Osteoblast (primary cell): ENCODE measurements around the gene CCBE1. TPM values are rescaled to one million over a fixed set of nuclear protein-coding genes. Genes with fewer than 3 reads are reported as not detected.

Source experiments
- DNase-seq: peaks from one replicate; pipeline ENCODE4 v3.0.0; 2011; ENCODE audit warnings: low spot score, mixed read lengths; ENCODE audit not compliant: insufficient read length; ENCODE audit errors: missing footprints
- H2AFZ ChIP-seq: 2 replicates; pipeline ENCODE4 v1.6.0; 2011; ENCODE audit warnings: mild to moderate bottlenecking, low read length
- H3K27ac ChIP-seq: 2 replicates; pipeline ENCODE4 v1.5.1; 2011; ENCODE audit warnings: mild to moderate bottlenecking, low read depth, low read length, moderate library complexity
- H3K27me3 ChIP-seq: 2 replicates; pipeline ENCODE4 v1.6.0; 2012; ENCODE audit warnings: mild to moderate bottlenecking, control low read depth, inconsistent platforms, low read length, moderate library complexity; ENCODE audit not compliant: insufficient read depth
- H3K36me3 ChIP-seq: 2 replicates; pipeline ENCODE4 v1.5.1; 2011; ENCODE audit warnings: mild to moderate bottlenecking, low read length, control low read depth, moderate library complexity; ENCODE audit not compliant: insufficient read depth
- H3K4me1 ChIP-seq: 2 replicates; pipeline ENCODE4 v1.5.1; 2011; ENCODE audit warnings: mild to moderate bottlenecking, low read length, control low read depth, moderate library complexity; ENCODE audit not compliant: insufficient read depth
- H3K4me2 ChIP-seq: 2 replicates; pipeline ENCODE4 v1.6.0; 2011; ENCODE audit warnings: mild to moderate bottlenecking, low read length; ENCODE audit not compliant: insufficient read depth
- H3K4me3 ChIP-seq: fragments of 200-600 bp; sonication (generic); 3 replicates; pipeline ENCODE4 v1.5.1; 2012; ENCODE audit warnings: mild to moderate bottlenecking, low read length, inconsistent platforms; ENCODE audit not compliant: insufficient read depth
- H3K79me2 ChIP-seq: 2 replicates; pipeline ENCODE4 v1.6.0; 2012; ENCODE audit warnings: mild to moderate bottlenecking, low read length, control low read depth, inconsistent platforms; ENCODE audit not compliant: insufficient read depth
- H3K9me3 ChIP-seq: 2 replicates; pipeline ENCODE4 v1.5.1; 2011; ENCODE audit warnings: low read depth, low read length, control low read depth
- H4K20me1 ChIP-seq: 2 replicates; pipeline ENCODE4 v1.6.0; 2012; ENCODE audit warnings: mild to moderate bottlenecking, low read length, control low read depth; ENCODE audit not compliant: insufficient read depth
- total RNA-seq: library from RNA; depleted of rRNA; stranded (reverse); fragments of >200 nt; gene quantifications from 2 replicates; pipeline ENCODE4 v1.2.3, GENCODE V29; 2012
- TF ChIP-seq, protein P1 (sequence below): IDR thresholded peaks from 2 replicates; pipeline ENCODE4 v1.5.1; 2011; ENCODE audit warnings: mild to moderate bottlenecking, low read depth, low read length, moderate library complexity; ENCODE audit errors: extremely low read depth

Gene CCBE1
- total RNA-seq, 1 donor, result 51.4 TPM

DNA sequence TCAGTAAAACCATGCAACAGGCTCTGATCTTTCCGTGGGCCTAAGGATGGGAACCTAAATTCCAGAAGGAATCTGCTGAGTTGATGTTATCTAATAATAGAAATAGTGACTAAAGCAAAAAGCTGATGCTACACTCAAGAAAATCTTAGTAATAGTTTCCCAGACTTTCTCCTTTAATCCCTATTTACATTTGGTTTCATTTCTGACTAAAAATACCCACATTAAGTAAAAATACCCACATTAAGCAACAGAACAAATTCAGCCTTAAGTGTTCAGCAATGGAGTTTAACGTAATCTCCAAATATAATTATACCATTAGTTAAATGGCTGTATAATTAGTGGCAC is 50.3 kb downstream of the CCBE1 start:
- Histone ChIP-seq H3K4me3 (peak overlapping the region; percentile 18), H2AFZ (peak overlapping the region; percentile 30), H3K4me1 (peaks cover 30% of the 10 kb centered on the region), H3K79me2 (peaks cover 98% of the 10 kb centered on the region), H3K27ac (peak overlapping the region; percentile 75), H3K27me3 (no peaks in the 10 kb centered on the region), H3K4me2 (peak overlapping the region; percentile 72), H4K20me1 (peaks cover 22% of the 10 kb centered on the region), H3K36me3 (peaks cover 9% of the 10 kb centered on the region), H3K9me3 (no peaks in the 10 kb centered on the region)
- TF ChIP-seq, protein P1, sequence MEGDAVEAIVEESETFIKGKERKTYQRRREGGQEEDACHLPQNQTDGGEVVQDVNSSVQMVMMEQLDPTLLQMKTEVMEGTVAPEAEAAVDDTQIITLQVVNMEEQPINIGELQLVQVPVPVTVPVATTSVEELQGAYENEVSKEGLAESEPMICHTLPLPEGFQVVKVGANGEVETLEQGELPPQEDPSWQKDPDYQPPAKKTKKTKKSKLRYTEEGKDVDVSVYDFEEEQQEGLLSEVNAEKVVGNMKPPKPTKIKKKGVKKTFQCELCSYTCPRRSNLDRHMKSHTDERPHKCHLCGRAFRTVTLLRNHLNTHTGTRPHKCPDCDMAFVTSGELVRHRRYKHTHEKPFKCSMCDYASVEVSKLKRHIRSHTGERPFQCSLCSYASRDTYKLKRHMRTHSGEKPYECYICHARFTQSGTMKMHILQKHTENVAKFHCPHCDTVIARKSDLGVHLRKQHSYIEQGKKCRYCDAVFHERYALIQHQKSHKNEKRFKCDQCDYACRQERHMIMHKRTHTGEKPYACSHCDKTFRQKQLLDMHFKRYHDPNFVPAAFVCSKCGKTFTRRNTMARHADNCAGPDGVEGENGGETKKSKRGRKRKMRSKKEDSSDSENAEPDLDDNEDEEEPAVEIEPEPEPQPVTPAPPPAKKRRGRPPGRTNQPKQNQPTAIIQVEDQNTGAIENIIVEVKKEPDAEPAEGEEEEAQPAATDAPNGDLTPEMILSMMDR, result no peak
- DNase-seq, result peak; percentile 85

DNA sequence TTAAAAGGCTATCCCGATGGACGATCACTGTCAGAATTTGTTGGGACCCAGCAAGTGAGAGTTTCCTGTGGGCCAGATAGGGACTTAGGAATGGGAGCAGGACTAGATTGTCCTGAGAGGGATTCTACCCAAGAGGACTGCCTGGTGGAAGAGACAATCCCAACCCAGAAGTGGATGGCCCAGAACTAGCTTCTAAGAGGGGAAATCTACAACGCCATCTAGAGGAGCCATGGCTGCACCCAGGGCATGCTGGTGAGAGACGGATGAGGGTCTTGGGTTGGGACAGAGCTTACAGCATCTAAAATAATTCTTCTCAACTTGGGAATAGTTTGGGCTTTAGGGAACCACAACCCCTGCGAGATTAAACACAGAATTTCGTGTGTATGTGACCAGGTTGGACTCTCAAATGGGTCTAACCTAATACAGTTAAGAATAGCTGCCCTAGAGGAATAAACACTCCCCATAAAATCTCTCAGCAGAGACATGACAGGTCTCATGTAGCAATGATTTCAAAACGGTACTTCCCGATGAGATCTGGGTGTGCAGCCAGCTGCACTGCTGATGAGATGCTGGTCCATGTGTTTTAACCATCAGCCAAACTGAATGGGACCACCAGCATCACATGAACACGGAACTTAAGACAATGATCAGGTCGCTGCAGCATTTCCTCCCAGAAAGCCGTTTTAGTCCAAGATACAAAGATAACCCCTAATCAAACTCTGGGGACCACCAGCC is 50.8 kb downstream of the CCBE1 start:
- Histone ChIP-seq H3K27ac (peak overlapping the region; percentile 75), H3K79me2 (peaks cover 98% of the 10 kb centered on the region), H3K36me3 (peaks cover 6% of the 10 kb centered on the region), H3K4me3 (peak overlapping the region; percentile 18), H2AFZ (peak overlapping the region; percentile 30), H3K4me2 (peak overlapping the region; percentile 72), H3K4me1 (peaks cover 30% of the 10 kb centered on the region), H4K20me1 (peaks cover 22% of the 10 kb centered on the region), H3K27me3 (no peaks in the 10 kb centered on the region), H3K9me3 (no peaks in the 10 kb centered on the region)
- TF ChIP-seq, protein P1, result peak; percentile 9
- no peak for DNase-seq

DNA sequence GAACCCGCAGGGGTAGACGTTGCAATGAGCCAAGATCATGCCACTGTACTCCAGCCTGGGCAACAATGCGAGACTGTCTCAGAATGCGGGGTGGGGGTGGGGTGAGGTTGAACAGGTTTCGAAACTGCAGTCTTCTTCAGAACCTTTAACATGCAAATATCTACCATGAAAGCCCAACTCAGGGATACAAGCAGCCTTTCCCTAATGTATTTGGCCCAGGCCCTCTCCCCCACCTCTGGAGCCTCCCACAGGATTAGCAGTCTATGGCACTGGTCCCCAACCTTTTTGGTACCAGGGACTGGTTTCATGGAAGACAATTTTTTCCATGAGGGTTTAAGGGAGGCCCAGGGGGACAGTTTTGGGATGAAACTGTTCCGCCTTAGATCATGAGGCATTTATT is 53.5 kb downstream of the CCBE1 start:
- H3K4me1 ChIP-seq, result peaks cover 35% of the 10 kb centered on the region

DNA sequence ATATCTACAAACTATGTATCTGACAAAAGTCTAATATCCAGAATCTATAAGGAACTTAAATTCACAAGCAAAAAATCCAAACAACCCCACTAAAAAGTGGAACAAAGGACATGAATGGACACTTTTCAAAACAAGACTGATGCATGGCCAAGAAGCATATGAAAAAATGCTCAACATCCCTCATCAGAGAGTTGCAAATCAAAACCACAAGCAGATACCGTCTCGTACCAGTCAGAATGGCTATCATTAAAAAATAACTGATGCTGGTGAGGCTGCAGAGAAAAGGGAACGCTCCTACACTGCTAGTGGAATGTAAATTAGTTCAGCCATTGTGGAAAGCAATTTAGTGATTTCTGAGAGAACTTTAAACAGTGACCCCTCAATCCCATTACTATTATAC is 56.5 kb downstream of the CCBE1 start:
- Histone ChIP-seq H3K27me3 (no peaks in the 10 kb centered on the region), H3K4me2 (peak overlapping the region; percentile 2), H3K79me2 (peaks cover 98% of the 10 kb centered on the region), H4K20me1 (peaks cover 11% of the 10 kb centered on the region), H3K9me3 (no peaks in the 10 kb centered on the region), H3K36me3 (no peaks in the 10 kb centered on the region), H2AFZ (no peak overlapping the region), H3K27ac (no peak overlapping the region), H3K4me1 (peaks cover 29% of the 10 kb centered on the region), H3K4me3 (no peak overlapping the region)
- TF ChIP-seq, protein P1, result no peak
- DNase-seq, result no peak

More for the DNA sequence above, 53.5 kb downstream of the CCBE1 start:
- DNase-seq, result no peak
- no peak overlapping the region for H3K4me2 ChIP-seq
- TF ChIP-seq, protein P1, result no peak
- H2AFZ ChIP-seq, result no peak overlapping the region
- no peaks in the 10 kb centered on the region for H3K36me3 ChIP-seq
- H3K9me3 ChIP-seq, result no peaks in the 10 kb centered on the region
- no peaks in the 10 kb centered on the region for H3K27me3 ChIP-seq
- peaks cover 97% of the 10 kb centered on the region for H3K79me2 ChIP-seq
- no peak overlapping the region for H3K27ac ChIP-seq
- H3K4me3 ChIP-seq, result no peak overlapping the region
- peaks cover 23% of the 10 kb centered on the region for H4K20me1 ChIP-seq
